Heart right ventricle (tissue), 16 donors: ENCODE results near the gene TLCD1. TPM values are rescaled to one million over a fixed set of nuclear protein-coding genes. Genes with fewer than 3 reads are reported as not detected.

ENCODE experiments used
- ATAC-seq, 8 donors: fragments of 200-7000 bp; cut with Tn5 transposase; one replicate each; pipeline ENCODE4 v1.9.1; 2020; ENCODE audit warnings: mild to moderate bottlenecking in 8 of 8, moderate library complexity in 8 of 8, moderate number of reproducible peaks in 1 of 8
- DNase-seq, 2 donors: peaks; one replicate each; pipeline ENCODE4 v3.0.0-alpha.2; 2020
- H3K27ac ChIP-seq, 10 donors: fragments of 200-600 bp; sonication (generic) in 2 of 10; one replicate each; pipeline versions ENCODE4 v1.5.0 to v1.8.0; 2020 to 2022; ENCODE audit warnings: mild to moderate bottlenecking in 3 of 10
- H3K27me3 ChIP-seq, 7 donors: fragments of 200-600 bp; one replicate each; pipeline ENCODE4 v1.8.0; 2021 to 2022; ENCODE audit warnings: mild to moderate bottlenecking in 2 of 7
- H3K36me3 ChIP-seq, 9 donors: fragments of 200-600 bp; sonication (generic) in 1 of 9; one replicate each; pipeline versions ENCODE4 v1.5.0 to v1.8.0; 2020 to 2022; ENCODE audit warnings: mild to moderate bottlenecking in 2 of 9
- H3K4me1 ChIP-seq, 9 donors: fragments of 200-600 bp; sonication (generic) in 1 of 9; one replicate each; pipeline versions ENCODE4 v1.5.0 to v1.8.0; 2020 to 2022; ENCODE audit warnings: mild to moderate bottlenecking in 4 of 9
- H3K4me3 ChIP-seq, 10 donors: fragments of 200-600 bp; sonication (generic) in 2 of 10; one replicate each; pipeline versions ENCODE4 v1.5.0 to v1.8.0; 2020 to 2022; ENCODE audit warnings: mild to moderate bottlenecking in 7 of 10, moderate library complexity in 2 of 10
- H3K9me3 ChIP-seq, 11 donors: fragments of 200-600 bp in 10 of 11; sonication (generic) in 2 of 11; one replicate each; pipeline versions ENCODE4 v1.5.0 to v1.8.0; 2013 to 2022; ENCODE audit warnings: mild to moderate bottlenecking in 2 of 11, control low read depth in 1 of 11, moderate library complexity in 1 of 11
- CTCF ChIP-seq, 9 donors: fragments of 200-600 bp; sonication (generic) in 2 of 9; IDR thresholded peaks; one replicate each; pipeline versions ENCODE4 v1.5.0 to v1.8.0; 2021 to 2022; ENCODE audit warnings: antibody characterized with exemption in 9 of 9, mild to moderate bottlenecking in 5 of 9, moderate library complexity in 1 of 9
- WGBS, 2 donors: extraction: QIAGEN DNeasy Blood & Tissue Kit; methylation state at CpG; one replicate each; pipeline ENCODE4 v1.1.7; 2013; ENCODE audit warnings: inconsistent platforms in 1 of 2; 5-methylcytosine and 5-hydroxymethylcytosine counted together
- intact Hi-C, 10 donors: fragments of 100-400 bp; cut with DNase I; formaldehyde crosslinking; loops; one replicate each; pipeline versions ENCODE4 v1.11.1 to v1.14.2; 2022
- polyA plus RNA-seq, 2 donors: library from polyadenylated mRNA; stranded (reverse); fragments of 200-250 nt; gene quantifications; one replicate each; pipeline ENCODE4 v1.2.3, GENCODE V29; 2013
- total RNA-seq, 10 donors: library from RNA; stranded (reverse); fragmentation: NEBNext Ultra II Directional in 3 of 10; extraction: Animal tissue kit (Norgen Biotek cat#: 25700) in 3 of 10; gene quantifications; one replicate each; pipeline versions ENCODE4 v1.2.1 to v1.2.4, GENCODE V29; 2021 to 2023
- donor health status: Arrhythmogenic right ventricular cardiomyopathy.
- donor health status: ischemic (EF 13 %, LVEDD 7.1; RV severe dilation, severe dysfunction).
- donor health status: healthy with polysubstance abuse.
- donor health status: DM: no; HTN: yes; CAD: no.
- donor health status: DM: no; HTN: no; CAD: no.
- donor health status: ischemic (EF 25% LVEDD 6.9; RV normal size, moderate dysfunction).
- donor health status: ischemic (EF 25% LVEDD 5.7; RV mildly dilated, moderate dysfunction).
- donor health status: healthy.
- donor health status: DM: yes; HTN: yes; CAD: no.
- donor health status: Ischemic cardiomyopathy.
- donor health status: ischemic (EF 35%, LVEDD 5.7; RV mildly dilated, moderate dysfunction).
- donor health status: nonischemic (EF 11% LVEDD 7.7; RV severe dilation, severe dysfunction).
- donor health status: DM: yes; HTN: yes; CAD: no.
- donor health status: PGD.
- donor health status: ischemic (EF 29% LVEDD 5.4; RV normal size, mild dysfunction).
- donor health status: nonischemic (EF 23%, LVEDD 6.1; RV moderate dilation, normal function).

TLCD1 gene
- total and polyA plus RNA-seq, 12 donors = 0.36 to 9.3 (median 1.1) TPM

DNA sequence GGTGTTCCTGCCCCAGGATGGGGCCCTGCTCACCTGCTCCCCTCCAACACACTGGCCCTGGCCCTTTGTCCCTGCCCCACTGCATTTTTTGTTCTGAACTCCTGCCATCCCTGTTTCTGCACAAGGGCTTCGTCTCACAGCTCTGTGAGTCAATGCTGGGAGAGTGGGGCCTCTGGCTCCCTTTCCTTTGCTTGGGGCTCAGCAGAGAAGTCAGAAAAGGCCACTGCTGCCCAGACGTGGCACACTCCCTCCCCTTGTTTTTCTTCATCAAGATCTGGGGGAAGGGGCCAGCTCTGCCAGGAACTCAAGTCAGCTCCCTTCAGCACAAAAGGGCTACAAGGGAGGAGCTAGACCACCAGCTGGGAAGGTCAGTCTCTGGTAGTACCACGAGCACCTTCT is 23.3 kb downstream of the TLCD1 start:
- DNase-seq (no peak), ATAC-seq (no peak)
- H3K4me1 ChIP-seq = no peaks in the 10 kb centered on the region
- no peak overlapping the region for H3K27ac ChIP-seq
- H3K36me3 ChIP-seq = peaks cover under 1 to 74% (median 56%) of the 10 kb centered on the region in 9 donors
- 71 to 82% methylated on average over 3 of the region's 3 CpGs for WGBS, 2 donors
- no peaks in the 10 kb centered on the region for H3K27me3 ChIP-seq
- intact Hi-C loops = loop anchor here in 2 of 10 donors (5.0 kb wide), 2 partner anchors 50 to 515 kb away; no protein-coding TSS in a partner anchor
- no peak overlapping the region for H3K4me3 ChIP-seq
- TF ChIP-seq CTCF (IDR thresholded peaks at IDR 0.05) = no peak
- H3K9me3 ChIP-seq = no peaks in the 10 kb centered on the region

- Histone ChIP-seq H3K27ac (no peak overlapping the region), H3K27me3 (no peaks in the 10 kb centered on the region), H3K4me3 (no peak overlapping the region), H3K9me3 (no peaks in the 10 kb centered on the region), H3K36me3 (peaks cover 5 to 79% (median 62%) of the 10 kb centered on the region in 9 donors), H3K4me1 (no peaks in the 10 kb centered on the region)
- no peak for DNase-seq
- intact Hi-C loops = loop anchor here in 2 of 10 donors (5.0 kb wide), 2 partner anchors 50 to 515 kb away; no protein-coding TSS in a partner anchor
- 75 to 76% methylated on average over 10 of the region's 10 CpGs for WGBS, 2 donors
- TF ChIP-seq CTCF (IDR thresholded peaks at IDR 0.05) = no peak
- ATAC-seq = no peak
These were observed 23.8 kb downstream of the TLCD1 start for GRCh38 chr17:28702026-28702751.

DNA sequence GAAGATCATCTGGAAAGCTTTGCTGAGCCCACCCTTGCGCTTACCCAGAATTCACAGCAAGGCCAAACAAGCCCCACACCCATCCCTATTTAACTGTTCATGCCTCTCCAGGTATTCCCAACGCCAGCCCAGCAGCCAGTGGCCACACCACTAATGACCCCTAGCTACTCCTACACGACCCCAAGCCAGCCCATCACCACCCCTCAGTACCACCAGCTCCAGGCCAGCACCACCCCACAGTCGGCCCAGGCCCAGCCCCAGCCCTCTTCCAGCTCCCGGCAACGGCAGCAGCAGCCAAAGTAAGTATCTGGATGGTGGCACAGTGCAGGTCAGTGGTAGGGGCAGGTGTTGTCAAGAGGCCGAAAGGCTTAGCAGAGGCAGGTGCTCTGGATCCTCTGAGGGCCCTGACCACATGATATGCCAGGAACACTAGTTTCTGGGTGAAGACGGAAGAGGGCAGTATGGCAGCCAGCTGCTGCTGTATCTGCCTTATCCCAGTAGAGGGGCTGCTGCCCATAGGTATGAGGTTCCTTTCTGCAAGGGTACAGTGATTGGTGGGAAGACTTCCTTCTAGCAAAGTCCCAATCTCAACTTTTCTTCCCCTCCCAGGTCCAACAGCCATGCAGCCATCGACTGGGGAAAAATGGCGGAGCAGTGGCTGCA is 25.1 kb downstream of the TLCD1 start:
- no peak for DNase-seq
- Histone ChIP-seq H3K27ac (no peak overlapping the region), H3K9me3 (no peaks in the 10 kb centered on the region), H3K4me1 (no peaks in the 10 kb centered on the region), H3K36me3 (peaks cover 5 to 91% (median 74%) of the 10 kb centered on the region in 9 donors), H3K4me3 (no peak overlapping the region), H3K27me3 (no peaks in the 10 kb centered on the region)
- 90 to 91% methylated on average over 10 of the region's 10 CpGs for WGBS, 2 donors
- TF ChIP-seq CTCF (IDR thresholded peaks at IDR 0.05) = no peak
- no peak for ATAC-seq
- intact Hi-C loops = loop anchor here in 2 of 10 donors (5.0 kb wide), 2 partner anchors 49 to 516 kb away; no protein-coding TSS in a partner anchor

DNA sequence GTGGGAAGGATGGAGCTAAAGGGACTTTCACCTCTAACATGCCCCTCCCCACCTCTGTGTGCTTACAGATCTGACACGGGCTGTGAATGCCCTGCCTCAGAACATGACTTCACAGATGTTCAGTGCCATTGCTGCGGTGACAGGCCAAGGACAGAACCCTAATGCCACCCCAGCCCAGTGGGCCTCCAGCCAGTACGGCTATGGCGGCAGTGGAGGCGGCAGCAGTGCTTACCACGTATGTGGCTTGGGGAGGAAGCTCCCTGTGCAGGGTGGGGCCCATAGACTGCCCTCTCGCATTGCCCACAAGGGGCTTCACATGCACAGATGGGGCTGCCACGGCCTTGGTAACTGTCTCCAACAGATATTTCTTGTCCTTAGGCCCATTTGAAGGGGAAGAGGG is 25.8 kb downstream of the TLCD1 start:
- Histone ChIP-seq H3K4me1 (no peaks in the 10 kb centered on the region), H3K36me3 (peaks cover 5 to 98% (median 81%) of the 10 kb centered on the region in 9 donors), H3K4me3 (no peak overlapping the region), H3K9me3 (no peaks in the 10 kb centered on the region), H3K27ac (no peak overlapping the region), H3K27me3 (no peaks in the 10 kb centered on the region)
- TF ChIP-seq CTCF (IDR thresholded peaks at IDR 0.05) = no peak
- WGBS, 2 donors = 86 to 88% methylated on average over 8 of the region's 8 CpGs
- no peak for ATAC-seq
- DNase-seq = no peak
- intact Hi-C loops = loop anchor here in 2 of 10 donors (5.0 kb wide), 2 partner anchors 48 to 517 kb away; no protein-coding TSS in a partner anchor
